GM18498 (cell line): ENCODE measurements around the gene GSTP1.
A peak's percentile ranks its signal among the peaks of the same experiment; 100 is the strongest.

Source experiments
- ATAC-seq: cut with Tn5 transposase; IDR thresholded peaks from one replicate; pipeline ENCODE4 v1.9.1; 2021; ENCODE audit warnings: mild to moderate bottlenecking, moderate library complexity; ENCODE audit not compliant: unreplicated experiment

The GSTP1 gene

DNA sequence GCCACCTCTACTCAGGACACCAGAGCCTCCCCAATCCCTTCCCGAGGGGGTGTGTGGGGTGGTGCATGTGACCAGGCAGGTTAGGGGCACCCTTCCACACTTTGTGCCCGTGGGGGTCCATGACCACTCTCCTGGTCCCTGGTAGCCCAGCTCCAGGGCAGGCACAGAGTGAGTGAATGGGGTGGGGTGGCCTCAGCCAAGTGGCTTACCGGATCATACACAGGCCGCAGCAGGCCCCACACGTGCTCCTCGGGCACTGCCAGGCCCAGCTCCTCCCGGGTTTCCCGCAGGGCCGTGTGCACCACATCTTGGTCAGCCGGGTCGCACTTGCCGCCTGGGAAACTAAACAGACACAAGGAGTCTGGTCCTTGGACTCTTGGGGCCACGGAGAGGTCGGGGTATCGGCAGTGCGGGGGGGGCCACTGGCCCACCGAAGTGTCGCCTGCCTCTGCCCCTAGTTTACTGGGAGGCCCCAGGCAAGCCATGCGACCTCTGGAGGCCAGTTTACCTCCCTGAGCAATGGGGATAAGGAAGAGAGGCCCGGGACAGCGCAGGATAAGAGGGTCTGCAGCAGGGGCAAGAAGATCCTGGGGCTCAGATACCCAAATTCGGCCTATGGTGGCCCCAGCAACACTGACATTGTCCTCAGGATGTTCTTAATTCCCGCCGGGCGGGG lies 45.2 kb downstream of the GSTP1 start:
- no peak for ATAC-seq

DNA sequence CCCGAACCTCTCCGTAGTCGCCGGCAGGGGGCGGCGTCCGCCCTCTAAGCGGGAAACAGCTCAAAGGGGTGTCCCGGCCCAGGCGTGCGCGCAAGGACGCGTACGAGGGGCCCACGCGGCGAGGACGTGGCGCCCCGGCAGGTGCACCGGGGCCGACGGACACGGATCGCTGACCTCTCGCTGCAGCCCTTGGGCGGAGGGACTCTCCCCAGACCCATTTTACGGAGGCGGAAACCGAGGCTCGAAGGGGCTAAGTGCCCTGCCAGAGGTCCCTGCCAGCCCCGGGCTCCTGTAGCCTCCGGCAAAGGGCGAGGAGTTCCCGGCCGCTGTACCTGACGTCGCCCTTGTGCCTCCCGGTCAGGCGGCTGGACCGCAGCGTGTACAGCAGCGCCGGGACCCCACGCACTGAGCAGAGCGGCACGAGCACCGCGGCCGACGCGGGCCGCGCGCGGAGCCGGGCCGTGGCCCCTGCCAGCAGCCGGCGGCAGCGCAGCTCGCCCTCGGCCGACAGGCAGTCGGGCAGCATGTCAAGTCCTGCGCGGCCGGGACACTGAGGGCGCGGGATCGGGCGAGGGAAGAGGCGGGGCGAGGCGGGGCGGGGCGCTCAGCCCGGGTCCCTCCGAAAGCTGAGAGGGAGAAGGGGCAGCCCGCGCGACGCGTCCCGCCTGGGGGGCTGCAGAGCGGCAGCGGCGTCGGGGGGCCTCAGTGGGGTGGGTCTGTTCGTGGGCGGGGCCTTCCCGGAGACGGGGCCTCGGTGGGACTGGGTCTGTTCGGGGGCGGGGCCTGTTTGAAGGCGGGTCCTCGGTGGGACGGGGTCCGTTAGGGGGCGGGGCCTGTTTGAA lies 46.0 kb downstream of the GSTP1 start, which contains the start of gene NUDT8:
TSS of gene NUDT8 (minus strand) at position 552 of the 842 bp plus-strand sequence. CDS start at position 526, 26 bp downstream.
- peak; percentile 40 for ATAC-seq

DNA sequence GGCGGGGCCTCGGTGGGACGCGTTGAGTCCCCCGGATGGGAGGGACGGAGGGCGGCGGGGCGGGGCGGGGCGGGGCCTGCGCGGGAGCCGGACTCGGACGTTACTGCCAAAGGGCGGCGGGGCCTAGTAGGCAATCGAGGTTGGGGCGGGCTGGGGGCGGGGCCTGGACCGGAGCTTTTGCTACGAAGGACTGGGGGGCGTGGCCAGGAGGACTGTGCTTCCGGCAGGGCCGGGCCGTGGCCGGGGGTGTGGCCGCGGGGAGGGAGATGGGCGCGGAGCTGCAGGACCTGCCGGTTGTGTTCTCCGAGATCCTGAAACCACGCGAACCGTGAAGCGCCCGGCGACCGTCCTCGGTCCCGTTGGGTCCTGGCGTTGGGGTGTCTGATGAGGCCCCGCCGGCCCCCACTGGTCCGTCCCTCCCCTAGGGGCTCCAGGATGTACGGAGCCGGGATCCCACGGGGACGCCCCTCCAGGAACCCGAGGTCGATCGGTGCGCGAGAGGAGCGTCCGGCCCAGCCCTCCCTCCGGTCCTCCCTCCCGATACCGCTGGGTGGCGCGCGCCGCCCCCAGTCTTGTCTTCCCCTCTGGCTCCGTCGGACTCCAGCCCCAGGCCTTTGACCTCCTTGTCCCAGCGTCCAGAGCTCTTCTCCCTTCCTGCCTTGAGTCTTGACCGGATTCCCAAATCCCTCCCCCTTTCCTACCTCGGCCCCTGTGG lies 46.8 kb downstream of the GSTP1 start:
- ATAC-seq: peak; percentile 72

DNA sequence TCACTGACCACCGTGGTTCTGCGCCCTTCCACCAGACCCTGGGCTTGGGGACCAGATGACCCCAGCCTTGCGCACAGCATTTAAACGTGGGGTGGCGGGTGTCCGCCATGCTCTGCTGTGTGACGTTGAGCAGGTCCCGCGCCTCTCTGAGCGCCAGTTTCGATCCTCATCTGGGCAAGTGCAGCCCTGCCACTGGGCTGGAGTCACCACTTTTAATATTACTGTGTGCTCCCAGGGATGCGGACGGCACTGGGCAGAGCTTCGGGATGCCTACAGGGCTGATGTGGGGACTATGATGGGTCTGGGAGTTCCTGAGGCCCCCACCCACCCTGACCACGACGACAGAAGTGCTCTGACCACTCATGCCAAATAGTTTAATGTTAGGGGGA lies 47.3 kb downstream of the GSTP1 start:
- ATAC-seq: no peak

DNA sequence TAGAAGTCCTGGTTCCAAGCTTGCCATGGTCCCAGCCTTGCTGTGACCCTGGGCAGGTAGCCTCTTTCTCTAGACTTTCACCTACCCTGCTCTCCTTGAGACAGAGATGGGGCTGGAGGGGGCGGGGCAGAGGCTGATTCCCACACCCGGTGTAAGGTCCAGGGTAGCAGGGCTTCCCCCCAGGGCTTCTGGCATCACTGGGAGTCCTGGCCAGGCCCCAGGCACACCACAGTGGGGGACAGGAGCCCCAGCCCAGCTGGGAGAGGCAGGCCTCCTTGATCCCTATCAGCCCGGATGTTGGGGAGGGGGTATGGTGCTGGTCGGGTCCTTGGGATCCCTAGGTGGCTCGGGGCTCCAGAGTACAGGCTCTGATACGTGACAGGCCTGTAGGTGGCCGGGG lies 47.8 kb downstream of the GSTP1 start:
- no peak for ATAC-seq

DNA sequence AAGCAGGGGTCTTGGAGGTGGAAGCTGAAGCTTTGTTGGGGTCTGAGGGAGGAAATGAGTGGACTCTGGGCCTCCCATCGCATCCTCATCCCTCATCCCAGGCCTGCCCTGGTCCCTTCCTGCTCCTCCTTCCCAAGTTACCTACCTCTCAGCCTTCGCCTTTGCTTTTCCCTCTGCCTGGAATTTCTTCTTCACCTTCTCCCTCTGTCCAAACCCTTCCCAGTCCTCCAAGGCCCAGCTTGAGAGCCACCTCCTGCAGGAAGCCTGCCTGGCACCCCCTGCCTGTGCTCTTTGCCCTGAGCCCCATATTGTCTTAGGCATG lies 48.2 kb downstream of the GSTP1 start:
- no peak for ATAC-seq

DNA sequence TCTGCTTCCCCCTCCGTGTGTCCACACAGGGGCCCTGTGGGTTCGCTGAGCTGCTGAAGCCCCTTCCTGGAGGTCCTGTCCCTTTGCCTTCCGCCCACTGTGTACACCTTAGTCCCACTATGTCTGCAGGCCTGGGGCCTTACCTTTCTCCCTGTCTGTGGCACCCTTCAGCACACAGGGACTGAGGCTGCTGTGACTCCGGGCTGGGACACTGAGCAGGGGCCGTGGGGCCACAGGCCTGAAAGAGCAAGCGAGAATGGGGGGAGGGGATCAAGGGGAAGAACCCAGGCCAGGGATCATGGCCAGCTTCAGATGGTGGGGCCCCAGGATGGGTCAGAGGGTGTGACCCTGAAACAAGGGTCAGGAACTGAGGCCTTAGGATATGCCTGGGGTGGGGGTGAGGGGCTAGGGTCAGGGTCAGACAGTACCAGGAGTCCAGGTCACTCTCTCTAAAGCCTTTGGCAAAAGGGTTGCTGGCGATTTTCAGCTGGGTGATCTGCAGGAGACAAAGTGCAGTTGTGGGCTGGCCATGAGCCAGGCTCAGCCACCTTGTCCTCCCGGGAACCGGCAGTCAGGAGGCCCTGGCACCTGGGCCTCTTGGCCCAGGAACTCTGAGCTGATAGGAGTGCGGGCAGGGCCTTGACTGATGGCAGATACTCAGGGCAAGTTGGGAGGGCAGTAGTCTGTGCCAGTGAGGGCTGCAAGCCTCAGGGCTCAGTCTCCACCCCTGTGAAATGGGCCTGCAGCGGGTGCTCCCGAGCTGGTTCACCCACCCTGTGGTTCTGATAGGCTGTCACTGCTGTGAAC lies 48.8 kb downstream of the GSTP1 start:
- ATAC-seq: no peak

DNA sequence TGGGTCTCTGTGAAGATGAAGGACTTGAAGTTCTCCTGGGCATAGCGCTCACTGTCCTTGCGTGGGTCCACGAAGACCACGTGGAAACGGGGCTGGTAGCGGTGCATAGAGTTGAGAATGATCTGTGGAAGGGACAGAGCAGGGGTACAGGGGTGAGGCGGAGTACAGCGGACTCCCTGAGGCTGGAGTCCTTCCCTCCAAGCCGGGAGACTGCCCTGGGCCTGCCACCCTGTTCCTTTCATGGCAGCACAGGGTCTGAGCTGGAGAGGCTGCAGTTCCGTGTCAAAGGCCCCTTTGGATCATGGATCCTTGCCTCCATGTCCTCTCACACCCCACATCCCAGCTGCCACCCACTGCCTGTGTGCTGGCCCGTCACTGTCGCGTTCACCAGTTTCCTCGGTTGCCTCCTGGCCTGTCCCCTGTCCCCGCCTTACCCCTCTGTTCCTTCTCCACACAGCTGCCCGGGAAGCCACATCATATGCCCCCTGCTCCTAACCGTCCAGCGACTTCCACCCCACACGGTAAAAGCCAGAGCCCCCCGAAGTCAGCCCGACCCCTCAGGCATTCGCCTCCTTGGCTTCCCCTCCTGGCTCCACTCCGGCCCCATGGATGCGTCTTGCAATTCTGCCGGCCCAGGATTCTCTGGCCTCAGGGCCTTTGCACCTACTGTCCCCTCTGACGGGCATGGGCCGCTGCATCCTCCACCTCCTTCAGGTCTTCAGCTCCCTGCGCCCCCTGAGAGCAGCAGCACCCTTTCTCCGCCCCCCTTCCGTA lies 49.6 kb downstream of the GSTP1 start:
- ATAC-seq: no peak

DNA sequence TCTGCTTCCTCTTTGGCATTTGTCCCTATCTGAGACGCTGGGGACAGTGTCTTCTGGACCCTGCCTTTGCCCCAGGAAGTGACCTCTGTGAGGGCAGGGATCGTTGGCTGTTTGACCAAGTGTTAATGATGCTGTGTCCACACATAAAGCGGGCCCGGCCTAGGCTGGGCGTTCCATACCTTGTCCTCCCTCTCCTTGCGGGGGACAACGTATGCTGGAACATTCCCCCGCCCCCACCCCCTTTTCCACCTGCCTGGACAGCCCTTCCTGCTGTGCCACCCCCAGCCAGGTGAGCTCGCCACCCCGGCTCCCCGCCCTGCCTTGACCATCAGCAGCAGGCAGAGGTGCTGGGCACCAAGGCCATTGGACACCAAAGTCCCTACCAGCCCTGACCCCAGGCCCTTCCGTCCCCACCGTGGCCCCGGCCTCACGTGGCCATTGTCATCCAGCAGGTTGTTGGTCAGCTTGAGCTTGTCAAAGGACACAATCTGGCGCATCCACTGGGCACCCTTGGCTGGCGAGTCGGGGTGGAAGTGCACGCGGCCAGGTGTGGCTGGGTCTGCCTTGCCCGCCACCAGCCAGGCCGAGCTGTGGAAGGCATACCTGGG lies 50.2 kb downstream of the GSTP1 start:
- no peak for ATAC-seq

DNA sequence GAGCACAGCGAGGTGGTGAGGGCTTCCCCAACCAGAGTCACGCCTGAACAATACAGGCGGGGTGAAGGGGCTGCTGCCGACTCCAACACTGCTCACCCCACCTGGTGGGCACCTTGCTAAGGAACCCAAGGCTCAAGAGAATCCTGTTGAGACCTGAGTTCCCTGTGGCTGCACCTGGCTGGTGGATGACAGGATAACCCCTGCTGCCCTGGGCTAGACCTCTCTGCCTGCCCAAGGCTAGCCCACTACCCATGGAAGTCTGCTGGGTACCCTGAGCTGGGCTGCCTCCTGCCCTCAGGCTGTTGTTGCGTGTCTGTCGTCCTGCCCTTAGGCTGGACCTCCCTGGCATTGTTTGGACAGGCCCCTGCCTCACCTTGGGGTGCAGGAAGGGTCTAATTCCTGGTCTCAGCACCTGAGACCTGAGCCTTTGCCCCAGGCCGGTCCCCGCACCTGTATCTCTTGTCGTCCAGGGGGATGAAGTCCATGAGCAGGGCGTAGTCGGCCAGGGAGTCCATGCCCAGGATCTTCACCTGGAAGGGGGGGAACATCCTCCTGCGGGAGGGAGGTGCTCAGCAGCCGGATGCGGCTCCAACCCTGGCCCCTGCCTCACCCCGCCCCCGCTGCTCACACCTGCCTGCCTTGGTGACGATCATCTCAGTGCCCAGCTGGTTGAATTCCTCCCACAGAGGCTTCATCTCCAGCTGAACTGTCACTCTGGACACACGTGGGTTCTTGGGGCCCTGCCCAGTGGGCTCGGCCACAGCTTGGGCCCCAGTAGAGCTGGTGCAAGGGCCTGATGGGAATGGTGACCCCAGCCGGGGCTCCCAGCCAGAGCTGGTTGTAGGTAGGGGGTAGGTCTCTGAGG lies 51.0 kb downstream of the GSTP1 start:
- no peak for ATAC-seq

DNA sequence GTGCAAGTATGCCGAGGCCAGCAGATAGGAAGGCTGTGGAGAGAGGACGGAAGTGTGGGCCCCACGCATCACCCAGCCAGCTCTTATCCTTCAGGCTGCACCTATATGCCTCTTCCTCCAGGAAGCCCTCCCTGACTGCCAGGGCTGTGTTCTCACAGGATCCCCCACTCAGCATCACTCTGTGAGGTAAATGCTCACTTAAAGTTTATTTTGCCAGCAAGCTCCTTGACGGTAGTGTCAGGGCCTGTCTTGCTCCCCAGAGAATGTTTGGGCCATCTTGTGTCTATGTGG lies 51.6 kb downstream of the GSTP1 start:
- no peak for ATAC-seq
